K562 treated with DMSO at 1 percent for 48 hours (cell line): ENCODE data around the gene BAZ2B. TPM values are rescaled to one million over a fixed set of nuclear protein-coding genes. Genes with fewer than 3 reads are reported as not detected.

Source experiments
- total RNA-seq: library from RNA; unstranded; fragments of 300-600 nt; gene quantifications from 2 replicates; pipeline ENCODE4 v1.2.3, GENCODE V29; 2022; ENCODE audit warnings: low replicate concordance; ENCODE audit errors: extremely low read depth

The BAZ2B gene
- not detected in 2 replicates for total RNA-seq

GRCh38 chr2:159616286-159616701 is at the start of gene BAZ2B:
Gene BAZ2B, minus strand, starts transcription at chr2:159616548. Its CDS starts 137,829 bp downstream, at chr2:159478719.

DNA sequence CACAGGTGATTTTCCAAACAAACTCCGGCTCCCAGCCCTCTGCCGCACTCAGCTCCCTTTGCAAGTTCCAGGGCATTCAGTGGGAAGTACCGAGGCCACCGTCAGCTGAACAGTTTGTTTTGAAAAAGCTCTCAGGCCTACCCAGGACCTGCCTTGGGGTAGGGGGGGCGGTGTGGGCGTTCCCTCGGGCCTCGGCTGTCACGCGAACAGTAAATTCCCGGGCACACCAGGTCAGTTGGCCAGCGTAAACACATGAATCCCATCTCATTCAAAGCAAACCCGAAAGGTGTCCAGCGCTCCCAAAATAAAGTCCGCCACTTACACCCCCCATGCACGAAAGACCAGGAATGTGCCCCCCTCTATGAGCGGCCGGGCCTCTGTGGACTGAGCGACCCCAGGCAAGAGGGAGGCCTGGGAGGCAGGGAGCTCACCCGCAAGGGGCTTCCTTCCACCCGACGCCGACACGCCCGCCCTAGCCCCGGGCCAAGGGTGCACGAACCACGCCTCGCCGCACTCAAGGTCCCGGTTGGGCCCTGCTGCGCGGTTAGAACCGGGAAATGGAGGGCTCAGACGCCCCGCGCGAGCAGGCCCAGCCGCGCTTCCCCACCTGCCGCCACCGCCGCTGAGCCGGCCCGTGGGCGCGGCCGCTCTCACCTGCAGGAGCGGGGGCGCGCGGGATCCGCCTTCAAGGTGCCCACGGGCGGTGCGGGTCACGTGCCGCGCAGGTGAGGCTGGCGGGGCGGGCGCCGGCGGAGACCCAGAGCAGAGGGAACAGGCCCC is 330.2 kb downstream of the BAZ2B start, which contains the start of gene WDSUB1:
TSS of gene WDSUB1 (minus strand) at position 775 of the 780 bp plus-strand sequence. CDS start 3,634 bp downstream, outside the sequence.

Other genes with a start within 250 kb of the BAZ2B start
- gene MARCHF7, start 96.0 kb upstream of the BAZ2B start, total RNA-seq = not detected in 2 replicates
- not detected in 2 replicates for gene CD302, start 181.7 kb upstream of the BAZ2B start, total RNA-seq